Measurements from ENCODE around the gene FAF1. TPM values are rescaled to one million over a fixed set of nuclear protein-coding genes. Genes with fewer than 3 reads are reported as not detected.
A peak's percentile ranks its signal among the peaks of the same experiment; 100 is the strongest.

The FAF1 gene
- total RNA-seq, 1 donor from 2014 or later = 54.3 TPM

DNA sequence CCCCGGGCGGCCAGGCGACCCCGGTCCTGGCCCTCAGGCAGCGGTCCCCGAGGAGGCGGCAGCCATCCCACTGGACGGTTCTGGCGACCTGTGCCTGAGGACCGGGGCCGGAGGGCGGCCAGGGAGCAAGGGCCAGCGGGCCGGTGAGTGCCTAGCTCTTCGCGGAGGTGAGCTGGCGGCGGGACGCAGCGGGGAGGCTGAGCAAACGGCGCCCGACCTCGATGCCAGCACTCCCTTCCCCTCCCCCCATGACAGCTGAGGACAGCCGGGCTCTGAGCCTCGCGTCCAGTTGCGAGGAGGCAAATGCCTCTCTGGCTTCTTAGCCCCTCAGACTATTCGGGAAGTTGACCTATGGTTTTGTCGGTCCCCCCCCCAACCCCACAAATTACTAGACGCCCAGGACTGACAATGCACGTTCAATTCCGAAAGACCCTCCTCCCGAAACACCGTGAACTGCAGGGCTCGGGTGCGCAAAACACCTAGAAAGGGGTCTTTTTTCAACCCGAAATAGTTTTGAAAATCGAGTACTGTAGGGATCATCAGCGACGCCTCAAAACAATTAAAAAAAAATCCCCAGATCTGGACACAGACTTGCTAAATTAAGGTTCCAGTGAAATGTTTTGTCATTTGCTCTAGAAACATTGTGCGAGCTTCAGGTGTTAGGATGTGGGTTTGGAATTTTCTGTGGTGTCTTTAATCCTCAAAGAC is 18.2 kb upstream of the FAF1 start:
- Mint-ChIP-seq H3K27me3 (ENCODE audit: unreplicated experiment) (peaks cover 26% of the 10 kb centered on the region), H3K27ac (ENCODE audit: unreplicated experiment) (no peak overlapping the region)
- TF ChIP-seq, protein P1, sequence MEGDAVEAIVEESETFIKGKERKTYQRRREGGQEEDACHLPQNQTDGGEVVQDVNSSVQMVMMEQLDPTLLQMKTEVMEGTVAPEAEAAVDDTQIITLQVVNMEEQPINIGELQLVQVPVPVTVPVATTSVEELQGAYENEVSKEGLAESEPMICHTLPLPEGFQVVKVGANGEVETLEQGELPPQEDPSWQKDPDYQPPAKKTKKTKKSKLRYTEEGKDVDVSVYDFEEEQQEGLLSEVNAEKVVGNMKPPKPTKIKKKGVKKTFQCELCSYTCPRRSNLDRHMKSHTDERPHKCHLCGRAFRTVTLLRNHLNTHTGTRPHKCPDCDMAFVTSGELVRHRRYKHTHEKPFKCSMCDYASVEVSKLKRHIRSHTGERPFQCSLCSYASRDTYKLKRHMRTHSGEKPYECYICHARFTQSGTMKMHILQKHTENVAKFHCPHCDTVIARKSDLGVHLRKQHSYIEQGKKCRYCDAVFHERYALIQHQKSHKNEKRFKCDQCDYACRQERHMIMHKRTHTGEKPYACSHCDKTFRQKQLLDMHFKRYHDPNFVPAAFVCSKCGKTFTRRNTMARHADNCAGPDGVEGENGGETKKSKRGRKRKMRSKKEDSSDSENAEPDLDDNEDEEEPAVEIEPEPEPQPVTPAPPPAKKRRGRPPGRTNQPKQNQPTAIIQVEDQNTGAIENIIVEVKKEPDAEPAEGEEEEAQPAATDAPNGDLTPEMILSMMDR (IDR thresholded peaks at IDR 0.05; ENCODE audit: unreplicated experiment) = no peak

DNA sequence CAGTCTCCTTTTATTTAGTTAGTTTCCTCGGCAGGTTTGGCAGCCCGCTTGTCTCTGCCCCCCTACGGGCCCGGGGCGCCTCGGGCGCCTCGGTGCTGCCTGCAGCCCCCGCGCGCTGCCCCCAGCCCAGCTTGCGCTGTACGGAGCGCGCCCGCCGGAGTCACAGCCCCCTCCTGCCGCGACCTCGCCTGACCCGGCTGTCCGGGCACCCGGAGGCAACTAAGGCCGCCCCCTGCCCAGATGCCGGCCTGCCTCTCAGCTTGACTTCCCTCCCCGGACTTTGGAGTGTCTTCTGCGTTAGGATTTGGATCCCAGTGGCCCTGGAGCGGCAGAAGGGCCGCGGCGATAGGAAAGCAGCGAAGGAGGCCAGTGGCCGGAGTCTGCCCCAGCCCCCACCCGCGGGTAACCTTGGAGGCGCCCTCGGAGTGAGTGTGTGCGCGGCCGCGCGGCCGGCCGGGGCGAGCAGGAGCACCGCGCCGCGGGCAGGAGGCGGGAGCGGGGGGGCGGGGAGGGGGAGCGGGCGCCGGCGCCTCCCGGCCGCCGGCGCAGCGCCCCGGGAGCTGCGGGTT is 17.6 kb upstream of the FAF1 start:
- TF ChIP-seq, protein P1 (IDR thresholded peaks at IDR 0.05; ENCODE audit: unreplicated experiment) = no peak
- Mint-ChIP-seq H3K4me3 (ENCODE audit: unreplicated experiment) (no peak overlapping the region), H3K36me3 (ENCODE audit: low read depth, unreplicated experiment) (no peaks in the 10 kb centered on the region), H3K4me1 (ENCODE audit: unreplicated experiment) (peaks cover 12% of the 10 kb centered on the region), H3K27ac (ENCODE audit: unreplicated experiment) (no peak overlapping the region), H3K9me3 (ENCODE audit: unreplicated experiment) (no peaks in the 10 kb centered on the region), H3K27me3 (ENCODE audit: unreplicated experiment) (peaks cover 26% of the 10 kb centered on the region)
- peak; percentile 38 for DNase-seq (ENCODE audit: low spot score)

More for the DNA sequence above, 18.2 kb upstream of the FAF1 start:
- H3K9me3 Mint-ChIP-seq (ENCODE audit: unreplicated experiment) = no peaks in the 10 kb centered on the region
- H3K4me3 Mint-ChIP-seq (ENCODE audit: unreplicated experiment) = peak overlapping the region; percentile 68
- H3K4me1 Mint-ChIP-seq (ENCODE audit: unreplicated experiment) = peaks cover 12% of the 10 kb centered on the region
- H3K36me3 Mint-ChIP-seq (ENCODE audit: low read depth, unreplicated experiment) = no peaks in the 10 kb centered on the region
- peak; percentile 47 for DNase-seq (ENCODE audit: low spot score)

DNA sequence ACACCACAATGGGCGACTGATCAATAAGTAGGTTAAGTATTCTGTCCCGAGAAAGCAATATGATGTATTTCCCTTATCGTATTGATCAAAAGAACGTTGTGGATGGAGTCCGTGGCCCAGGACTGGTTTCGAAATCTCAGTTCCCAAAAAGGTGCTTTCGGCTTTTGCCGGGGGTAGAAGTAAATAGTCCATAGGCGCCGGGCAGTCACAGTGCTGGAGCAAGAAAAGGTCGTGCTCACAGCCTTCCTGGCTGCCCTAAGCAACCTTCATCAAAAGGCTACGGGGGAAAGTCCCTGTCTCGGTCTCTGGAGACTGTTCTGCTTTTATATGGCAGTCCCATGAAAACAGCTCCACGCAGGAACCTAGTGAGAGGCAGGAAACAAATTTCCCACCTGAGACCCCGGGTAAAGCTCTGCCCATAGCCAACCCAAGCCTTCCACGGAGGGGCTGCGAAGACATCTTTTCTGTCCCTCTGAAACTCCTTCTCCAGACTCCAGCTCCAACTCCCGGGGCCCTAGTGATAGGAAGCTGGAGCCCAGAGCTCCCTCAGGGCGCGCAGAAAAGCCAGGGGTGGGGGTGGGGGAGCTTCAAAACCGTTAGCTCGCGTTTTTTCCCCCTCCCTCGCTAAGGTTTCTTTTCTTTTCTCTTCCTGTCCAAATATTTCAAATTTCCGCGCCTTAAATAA is 17.0 kb upstream of the FAF1 start:
- no peaks in the 10 kb centered on the region for H3K9me3 Mint-ChIP-seq (ENCODE audit: unreplicated experiment)
- H3K27me3 Mint-ChIP-seq (ENCODE audit: unreplicated experiment) = peaks cover 26% of the 10 kb centered on the region
- peaks cover 12% of the 10 kb centered on the region for H3K4me1 Mint-ChIP-seq (ENCODE audit: unreplicated experiment)
- no peak overlapping the region for H3K4me3 Mint-ChIP-seq (ENCODE audit: unreplicated experiment)
- H3K27ac Mint-ChIP-seq (ENCODE audit: unreplicated experiment) = no peak overlapping the region
- DNase-seq (ENCODE audit: low spot score) = peak; percentile 11
- TF ChIP-seq, protein P1 (IDR thresholded peaks at IDR 0.05; ENCODE audit: unreplicated experiment) = no peak
- no peaks in the 10 kb centered on the region for H3K36me3 Mint-ChIP-seq (ENCODE audit: low read depth, unreplicated experiment)

DNA sequence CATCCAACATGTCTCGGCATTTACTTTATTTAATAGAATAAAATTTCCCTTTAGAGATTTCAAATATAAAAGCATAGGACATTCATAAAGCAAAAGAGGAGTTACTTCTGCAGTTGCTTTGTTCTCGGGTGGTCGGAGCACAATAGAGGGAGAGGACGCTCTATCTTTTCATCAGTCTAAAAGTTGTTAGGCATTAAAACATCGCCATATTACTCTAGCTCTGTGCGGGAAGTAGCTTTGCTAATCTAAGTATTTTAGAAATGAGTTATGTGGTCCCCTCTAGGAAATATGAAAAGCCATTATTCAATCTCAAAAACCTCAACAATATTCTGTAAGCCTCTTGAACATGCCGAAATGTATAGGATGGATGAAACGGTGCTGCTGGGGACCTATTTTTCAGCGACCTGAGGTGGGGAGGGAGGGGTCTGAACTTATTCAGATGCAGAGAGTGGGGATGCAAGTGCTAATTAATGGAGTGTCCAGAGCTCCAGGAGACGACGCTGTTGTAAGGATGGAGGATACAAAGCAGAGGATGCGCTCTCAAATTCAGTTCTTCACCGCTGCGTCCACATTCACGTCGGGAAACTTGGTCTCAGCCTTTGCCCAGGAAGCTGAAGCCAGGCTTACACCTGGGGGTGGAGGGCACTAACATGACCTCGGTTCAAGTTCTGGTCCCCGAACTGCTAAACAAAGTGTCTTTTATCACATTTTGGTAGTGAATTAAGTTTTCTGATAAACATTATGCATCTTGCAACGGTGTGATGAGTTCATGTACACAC is 16.2 kb upstream of the FAF1 start:
- no peaks in the 10 kb centered on the region for H3K36me3 Mint-ChIP-seq (ENCODE audit: low read depth, unreplicated experiment)
- no peak for DNase-seq (ENCODE audit: low spot score)
- H3K27ac Mint-ChIP-seq (ENCODE audit: unreplicated experiment) = no peak overlapping the region
- TF ChIP-seq, protein P1 (IDR thresholded peaks at IDR 0.05; ENCODE audit: unreplicated experiment) = no peak
- H3K27me3 Mint-ChIP-seq (ENCODE audit: unreplicated experiment) = peaks cover 26% of the 10 kb centered on the region
- no peaks in the 10 kb centered on the region for H3K9me3 Mint-ChIP-seq (ENCODE audit: unreplicated experiment)
- no peak overlapping the region for H3K4me3 Mint-ChIP-seq (ENCODE audit: unreplicated experiment)
- H3K4me1 Mint-ChIP-seq (ENCODE audit: unreplicated experiment) = peaks cover 12% of the 10 kb centered on the region

All from endothelial cell (in vitro differentiated cells).